ENCODE results near the gene CGB7.
"Not testable (repeated sequence)": the region's sequence is repeated elsewhere in the genome, so short reads cannot be mapped to it uniquely, and the experiment has no call there.

CGB7 gene

GRCh38 chr19:49042666-49043065, 14.9 kb downstream of the CGB7 start:
- DNase-seq (ENCODE audit: low read depth in 1 of 2, low spot score in 1 of 2), result not testable (repeated sequence)

DNA sequence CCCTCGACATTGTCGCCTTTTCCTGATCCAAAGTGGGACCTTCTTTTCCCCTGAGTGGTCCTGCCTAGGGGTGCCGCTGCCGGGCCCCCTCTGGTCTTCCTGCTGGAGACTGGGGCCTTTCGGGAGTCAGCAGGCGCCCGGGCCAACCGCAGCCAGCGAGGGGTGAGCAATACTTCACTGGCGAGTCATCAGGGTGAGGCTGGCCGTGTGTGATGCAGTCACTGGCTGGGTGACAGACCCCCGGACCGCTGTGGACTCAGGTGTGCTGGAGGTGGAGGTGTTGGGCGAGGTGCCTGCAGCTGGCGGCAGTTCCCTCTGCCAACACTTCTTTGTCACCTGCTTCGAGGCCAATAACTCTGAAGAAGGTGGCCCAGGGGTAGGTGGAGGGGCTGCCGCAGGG, 15.4 kb downstream of the CGB7 start:
- DNase-seq (ENCODE audit: low read depth in 1 of 2, low spot score in 1 of 2), result no peak

- not testable (repeated sequence) for DNase-seq (ENCODE audit: low read depth in 1 of 2, low spot score in 1 of 2)
Measured at GRCh38 chr19:49039736-49040135, 17.8 kb downstream of the CGB7 start.

DNA sequence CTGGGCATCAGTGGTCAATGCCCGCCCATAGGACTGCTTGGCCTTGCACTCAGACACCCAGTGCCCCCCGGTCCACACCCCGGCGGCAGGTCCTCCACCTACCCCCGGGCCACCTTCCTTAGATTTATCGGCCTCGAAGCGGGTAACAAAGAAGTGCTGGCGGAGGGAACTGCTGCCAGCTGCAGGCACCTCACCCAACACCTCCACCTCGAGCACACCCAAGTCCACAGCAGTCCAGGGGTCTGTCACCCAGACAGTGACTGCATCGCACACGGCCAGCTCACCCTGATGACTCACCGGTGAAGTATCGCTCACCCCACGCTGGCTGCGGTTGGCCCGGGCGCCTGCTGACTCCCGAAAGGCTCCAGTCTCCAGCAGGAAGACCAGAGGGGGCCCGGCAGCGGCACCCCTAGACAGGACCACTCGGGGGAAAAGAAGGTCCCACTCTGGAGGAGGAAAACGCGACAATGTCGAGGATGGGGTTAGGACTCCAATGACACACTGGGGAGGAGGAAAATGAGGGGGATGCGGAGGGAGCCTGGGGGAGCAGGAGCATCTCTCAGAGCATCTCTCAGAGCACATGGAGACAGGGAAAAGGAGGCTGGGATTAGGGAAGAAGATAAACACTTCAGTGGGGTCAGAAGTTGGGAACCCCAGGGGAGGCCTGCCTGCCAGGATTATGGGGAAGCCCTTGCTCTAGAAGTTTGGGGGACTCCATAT, 18.8 kb downstream of the CGB7 start:
- not testable (repeated sequence) for DNase-seq (ENCODE audit: low read depth in 1 of 2, low spot score in 1 of 2)

GRCh38 chr19:49038111-49038510, 19.4 kb downstream of the CGB7 start:
- not testable (repeated sequence) for DNase-seq (ENCODE audit: low read depth in 1 of 2, low spot score in 1 of 2)

DNA sequence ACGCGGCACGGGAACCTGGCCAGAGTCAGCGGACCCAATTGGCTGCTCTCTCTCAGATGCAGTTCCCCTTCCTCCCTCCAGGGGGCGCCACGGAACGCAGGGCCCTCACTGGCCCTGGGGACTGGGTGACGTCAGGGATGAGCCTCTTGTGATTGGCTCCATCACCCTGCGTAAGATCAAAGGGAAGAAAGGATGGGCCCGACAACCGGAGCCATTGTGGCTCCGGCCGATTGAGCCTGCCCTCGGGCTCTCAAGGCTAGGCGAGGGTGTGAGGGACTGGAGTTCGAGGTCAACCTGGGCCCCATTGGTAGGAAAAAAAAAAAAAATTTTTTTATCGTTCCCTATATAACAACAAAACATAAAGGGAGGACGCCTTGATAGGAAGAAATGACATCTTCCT, 20.7 kb downstream of the CGB7 start, which contains the start of gene CGB1:
Gene CGB1 (minus strand): TSS at position 81 of the 400 bp plus-strand sequence. CDS start 184 bp downstream, outside the sequence.
- not testable (repeated sequence) for DNase-seq (ENCODE audit: low read depth in 1 of 2, low spot score in 1 of 2)

GRCh38 chr19:49031642-49032301, 25.8 kb downstream of the CGB7 start, which contains the start of gene CGB2:
TSS of gene CGB2 (plus strand) at chr19:49031890. CDS start at chr19:49032096, 206 bp downstream.
- peak in 1 of 2 donors; percentile 53 for DNase-seq (ENCODE audit: low read depth in 1 of 2, low spot score in 1 of 2)

- not testable (repeated sequence) for DNase-seq (ENCODE audit: low read depth in 1 of 2, low spot score in 1 of 2)
Measured at GRCh38 chr19:49030323-49030722, 27.2 kb downstream of the CGB7 start.

DNA sequence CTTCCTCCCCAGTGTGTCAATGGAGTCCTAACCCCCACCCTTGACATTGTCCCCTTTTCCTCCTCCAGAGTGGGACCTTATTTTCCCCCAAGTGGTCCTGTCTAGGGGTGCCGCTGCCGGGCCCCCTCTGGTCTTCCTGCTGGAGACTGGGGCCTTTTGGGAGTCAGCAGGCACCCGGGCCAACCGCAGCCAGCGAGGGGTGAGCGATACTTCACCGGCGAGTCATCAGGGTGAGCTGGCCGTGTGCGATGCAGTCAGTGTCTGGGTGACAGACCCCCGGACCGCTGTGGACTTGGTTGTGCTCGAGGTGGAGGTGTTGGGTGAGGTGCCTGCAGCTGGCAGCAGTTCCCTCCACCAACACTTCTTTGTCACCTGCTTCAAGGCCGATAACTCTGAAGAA, 27.8 kb downstream of the CGB7 start:
- DNase-seq (ENCODE audit: low read depth in 1 of 2, low spot score in 1 of 2), result not testable (repeated sequence)

- not testable (repeated sequence) for DNase-seq (ENCODE audit: low read depth in 1 of 2, low spot score in 1 of 2)
Measured at GRCh38 chr19:49028686-49029085, 28.9 kb downstream of the CGB7 start.

GRCh38 chr19:49025599-49025998, 31.9 kb downstream of the CGB7 start:
- not testable (repeated sequence) for DNase-seq (ENCODE audit: low read depth in 1 of 2, low spot score in 1 of 2)

DNA sequence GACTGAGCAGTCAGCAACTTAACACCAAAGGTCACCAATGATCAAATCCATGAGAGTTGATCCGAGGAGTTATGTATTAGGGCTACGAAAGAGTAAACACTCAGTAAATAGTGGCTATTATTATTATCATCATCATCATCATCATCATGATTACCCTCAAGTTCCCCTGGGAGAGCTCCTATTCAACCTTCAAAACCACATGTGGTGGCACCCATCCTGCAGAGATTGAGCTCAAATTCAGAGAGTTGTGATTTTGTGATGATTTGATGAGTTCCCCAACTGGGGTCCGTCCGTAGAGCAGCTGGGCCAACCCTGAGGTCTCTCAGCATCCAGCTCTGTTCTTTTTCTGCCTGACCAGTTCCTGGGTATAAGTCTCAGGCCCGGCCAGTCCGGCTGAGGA, 32.5 kb downstream of the CGB7 start:
- DNase-seq (ENCODE audit: low read depth in 1 of 2, low spot score in 1 of 2), result not testable (repeated sequence)

DNA sequence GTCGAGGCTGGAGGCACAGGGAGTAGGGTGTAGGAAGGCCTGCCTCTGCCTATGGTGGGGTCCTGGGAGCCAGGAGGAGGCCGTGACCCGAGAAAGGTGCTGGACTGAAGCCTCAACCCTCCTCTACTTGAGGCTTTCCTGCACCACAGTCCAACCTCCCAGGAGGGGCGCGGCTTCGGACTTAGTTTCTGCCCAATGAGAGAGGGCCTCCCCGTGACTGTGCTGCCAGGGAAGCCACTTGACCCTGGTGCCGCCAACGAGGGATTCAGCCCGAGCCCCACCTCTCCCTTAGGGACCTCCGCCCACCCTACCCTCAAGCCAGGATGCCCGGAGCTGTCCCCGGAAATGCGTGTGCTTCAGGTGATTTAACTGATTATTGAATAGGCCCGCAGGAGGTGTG, 33.3 kb downstream of the CGB7 start, which contains the start of gene CGB3:
Gene CGB3 (minus strand): TSS at position 101 of the 400 bp plus-strand sequence. CDS start 362 bp downstream, outside the sequence.
- not testable (repeated sequence) for DNase-seq (ENCODE audit: low read depth in 1 of 2, low spot score in 1 of 2)

- no peak for DNase-seq (ENCODE audit: low read depth in 1 of 2, low spot score in 1 of 2)
Measured at GRCh38 chr19:49022116-49022515, 35.4 kb downstream of the CGB7 start.

GRCh38 chr19:49020931-49021895, 36.3 kb downstream of the CGB7 start:
- no peak for DNase-seq (ENCODE audit: low read depth in 1 of 2, low spot score in 1 of 2)

- no peak for DNase-seq (ENCODE audit: low read depth in 1 of 2, low spot score in 1 of 2)
Measured at GRCh38 chr19:49020342-49020741, 37.2 kb downstream of the CGB7 start.

- peak in 1 of 2 donors; percentile 35 for DNase-seq (ENCODE audit: low read depth in 1 of 2, low spot score in 1 of 2)
Measured at GRCh38 chr19:49019242-49019932, 38.2 kb downstream of the CGB7 start.

DNA sequence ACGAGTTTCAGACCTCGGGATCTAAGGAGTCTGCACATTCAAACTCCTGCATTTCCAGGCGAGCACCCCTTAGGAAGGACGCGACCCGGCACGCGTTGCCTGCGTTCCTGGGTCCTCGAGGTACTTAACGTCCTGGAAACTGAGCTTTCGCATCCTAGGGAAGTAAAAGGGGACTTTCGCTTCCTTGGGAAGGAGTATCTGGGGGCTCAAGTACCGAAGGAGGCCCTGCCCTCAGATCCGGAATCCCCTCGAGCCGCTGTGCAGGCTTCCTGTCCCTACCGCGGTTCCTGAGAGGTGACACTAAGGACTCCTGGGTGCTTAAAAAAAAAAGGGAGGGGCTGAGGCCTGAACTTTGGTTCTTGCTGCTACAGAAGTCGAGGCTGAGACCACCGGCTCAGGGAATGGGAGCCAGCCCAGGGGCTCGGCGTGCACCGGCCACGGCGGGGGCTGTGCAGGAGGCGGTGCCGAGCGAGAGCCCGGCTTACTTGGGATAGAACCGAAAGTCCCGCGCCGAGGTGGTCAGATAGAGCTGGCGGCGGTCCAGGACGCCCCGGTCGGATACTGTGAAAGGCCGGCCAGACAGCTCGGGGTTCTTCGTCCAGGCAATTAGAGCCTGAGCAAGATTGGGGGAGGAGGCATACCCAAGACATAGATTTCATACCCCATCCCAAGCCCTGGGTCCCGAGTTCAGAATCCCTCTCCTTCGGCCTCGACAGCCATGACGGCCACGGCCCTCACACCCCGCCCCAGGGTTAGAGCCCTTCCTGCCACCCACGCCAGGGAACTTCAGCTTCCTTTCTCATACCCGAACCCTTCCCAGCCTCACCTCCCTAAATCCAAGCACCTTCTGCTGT, 38.9 kb downstream of the CGB7 start:
- DNase-seq (ENCODE audit: low read depth in 1 of 2, low spot score in 1 of 2), result not testable (repeated sequence)

- peak; percentile 35 to 48 for DNase-seq (ENCODE audit: low read depth in 1 of 2, low spot score in 1 of 2)
Measured at GRCh38 chr19:49017666-49018351, 39.7 kb downstream of the CGB7 start.

Measured in activated CD4-positive, alpha-beta T cell treated with anti-CD3 and anti-CD28 coated beads, Interleukin-2, amount 50 U/mL, for 24 hours (primary cell).